Cardiac fibroblast (primary cell): ENCODE data around the gene WIPF2.

Experiments used
- DNase-seq, 2 donors: peaks; one replicate each; pipeline versions ENCODE4 v3.0.0 to v3.0.0-alpha.2; 2010; ENCODE audit warnings: low read depth in 2 of 2
- H3K4me3 ChIP-seq, 2 donors: replicated peaks in 1 of 2; 1 replicate in 1 of 2; 2 replicates in 1 of 2; pipeline ENCODE4 v1.5.1; 2011; ENCODE audit warnings: low read depth in 2 of 2, low read length in 2 of 2, mild to moderate bottlenecking in 2 of 2, moderate library complexity in 1 of 2
- TF ChIP-seq, protein P1 (sequence below): IDR thresholded peaks from one replicate; pipeline ENCODE4 v1.5.1; 2011; ENCODE audit warnings: low read depth, mild to moderate bottlenecking, low read length, inconsistent platforms

Gene WIPF2

GRCh38 chr17:40314584-40314956, 95.5 kb downstream of the WIPF2 start:
- TF ChIP-seq, protein P1, sequence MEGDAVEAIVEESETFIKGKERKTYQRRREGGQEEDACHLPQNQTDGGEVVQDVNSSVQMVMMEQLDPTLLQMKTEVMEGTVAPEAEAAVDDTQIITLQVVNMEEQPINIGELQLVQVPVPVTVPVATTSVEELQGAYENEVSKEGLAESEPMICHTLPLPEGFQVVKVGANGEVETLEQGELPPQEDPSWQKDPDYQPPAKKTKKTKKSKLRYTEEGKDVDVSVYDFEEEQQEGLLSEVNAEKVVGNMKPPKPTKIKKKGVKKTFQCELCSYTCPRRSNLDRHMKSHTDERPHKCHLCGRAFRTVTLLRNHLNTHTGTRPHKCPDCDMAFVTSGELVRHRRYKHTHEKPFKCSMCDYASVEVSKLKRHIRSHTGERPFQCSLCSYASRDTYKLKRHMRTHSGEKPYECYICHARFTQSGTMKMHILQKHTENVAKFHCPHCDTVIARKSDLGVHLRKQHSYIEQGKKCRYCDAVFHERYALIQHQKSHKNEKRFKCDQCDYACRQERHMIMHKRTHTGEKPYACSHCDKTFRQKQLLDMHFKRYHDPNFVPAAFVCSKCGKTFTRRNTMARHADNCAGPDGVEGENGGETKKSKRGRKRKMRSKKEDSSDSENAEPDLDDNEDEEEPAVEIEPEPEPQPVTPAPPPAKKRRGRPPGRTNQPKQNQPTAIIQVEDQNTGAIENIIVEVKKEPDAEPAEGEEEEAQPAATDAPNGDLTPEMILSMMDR = no peak

DNA sequence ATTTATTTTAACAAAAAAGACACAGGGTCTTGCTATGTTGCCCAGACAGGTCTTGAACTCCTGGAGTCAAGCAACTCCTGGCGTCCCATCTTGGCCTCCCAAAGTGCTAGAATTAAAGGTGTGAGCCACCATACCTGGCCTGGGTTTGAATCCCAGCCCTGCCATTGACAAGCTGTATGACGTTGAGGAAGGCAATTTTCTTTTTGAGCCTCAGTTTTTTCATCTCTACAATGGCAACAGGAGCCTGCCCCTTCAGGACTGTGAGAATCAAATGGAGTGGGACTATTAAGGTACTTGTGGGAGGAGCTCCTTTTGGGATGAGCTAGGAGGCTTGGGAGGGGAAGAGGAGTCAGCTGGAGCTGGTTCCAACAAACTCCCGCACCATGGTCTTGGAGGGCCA, 96.1 kb downstream of the WIPF2 start:
- H3K4me3 ChIP-seq = no peak overlapping the region
- TF ChIP-seq, protein P1 = no peak
- DNase-seq = no peak

More at GRCh38 chr17:40314584-40314956, 95.5 kb downstream of the WIPF2 start:
- peak; percentile 84 to 96 for DNase-seq
- no peak overlapping the region for H3K4me3 ChIP-seq

DNA sequence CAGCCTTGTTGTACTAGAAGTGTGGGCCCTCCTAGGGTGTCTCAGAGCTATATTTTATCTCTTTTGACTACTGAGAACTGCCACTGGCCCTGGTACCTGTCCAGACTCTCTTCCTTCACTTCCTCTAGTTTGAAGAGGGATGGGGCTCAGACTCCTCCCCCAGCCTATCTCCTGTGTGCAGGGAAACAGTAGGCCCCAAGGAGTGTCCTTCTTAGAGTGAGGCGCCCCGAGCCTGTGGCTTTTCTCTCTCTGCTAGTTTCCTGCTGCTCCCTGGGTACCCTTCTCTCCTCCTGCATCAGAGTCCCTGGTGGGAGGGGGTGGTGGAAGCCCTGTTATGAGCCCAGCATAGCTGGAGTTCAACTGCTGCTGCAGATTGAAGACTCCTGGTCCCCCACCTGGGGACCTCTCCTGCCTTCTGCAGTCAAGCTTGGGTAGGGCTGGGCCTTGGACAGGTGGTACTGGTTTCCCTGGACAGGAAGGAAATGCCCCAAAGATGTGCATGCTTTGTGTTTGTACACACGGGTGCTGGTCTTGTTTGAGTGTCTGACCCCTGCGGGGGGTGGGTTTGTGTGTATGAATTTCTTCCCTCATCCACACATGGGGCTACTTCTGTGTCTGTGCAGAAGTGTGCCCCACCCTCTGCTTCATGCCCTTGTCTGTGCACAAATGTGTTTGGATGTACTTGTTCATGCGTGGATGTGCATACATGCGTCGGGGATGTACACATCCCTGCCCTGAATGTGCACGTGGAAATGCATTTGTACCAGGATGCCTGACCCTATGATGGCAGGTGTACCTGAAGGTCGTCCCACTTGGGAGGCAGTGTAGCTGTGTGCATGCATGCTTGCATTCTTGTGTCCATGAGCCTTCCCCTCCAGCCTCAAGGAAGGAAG, 96.8 kb downstream of the WIPF2 start:
- TF ChIP-seq, protein P1 = no peak
- peak overlapping the region in 1 of 2 donors; percentile 97 for H3K4me3 ChIP-seq
- DNase-seq = no peak

DNA sequence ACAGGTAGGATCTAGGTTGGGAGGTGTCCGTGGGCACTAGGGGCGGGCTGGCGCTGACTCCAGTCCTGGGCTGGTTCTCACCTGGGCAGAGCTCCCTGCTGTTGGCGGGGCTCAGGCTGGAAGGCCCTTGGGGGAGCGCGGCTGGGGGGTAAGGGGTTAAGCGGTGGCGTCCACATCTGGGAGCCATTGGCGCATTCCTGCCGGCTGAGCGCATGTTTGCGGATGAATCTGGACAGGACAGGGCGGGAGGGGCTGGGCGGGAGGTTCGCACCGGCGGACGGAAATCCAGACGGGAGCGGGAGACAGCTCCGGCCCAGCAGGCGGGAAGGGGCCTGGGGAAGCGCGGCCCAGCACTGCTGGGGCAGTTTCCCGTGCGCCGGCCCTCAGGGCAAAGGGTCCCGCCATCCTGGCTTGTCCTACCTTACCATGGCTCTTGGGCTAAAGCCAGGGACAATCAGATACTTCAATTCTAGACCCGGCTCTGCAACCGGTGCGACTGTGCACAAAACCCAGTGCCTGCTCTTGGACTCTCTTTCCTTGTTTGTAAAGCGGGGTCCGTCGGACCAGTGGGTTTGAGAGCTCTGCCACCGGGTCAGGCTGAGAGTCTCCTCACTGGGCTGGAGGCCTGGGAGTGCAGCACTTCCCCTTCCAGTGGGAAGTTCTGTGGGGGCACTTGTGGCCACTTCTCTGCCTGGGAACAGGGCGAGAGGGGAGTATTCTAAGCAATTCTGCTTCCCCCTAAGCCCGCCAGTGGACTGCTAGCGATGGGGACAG, 97.7 kb downstream of the WIPF2 start:
- TF ChIP-seq, protein P1 = no peak
- peak overlapping the region; percentile 15 to 97 for H3K4me3 ChIP-seq
- DNase-seq = peak; percentile 75 to 85

- peak; percentile 79 to 81 for DNase-seq
- peak overlapping the region; percentile 94 to 97 for H3K4me3 ChIP-seq
- TF ChIP-seq, protein P1 = peak; percentile 77
Measured at GRCh38 chr17:40317345-40317873, 98.3 kb downstream of the WIPF2 start.

GRCh38 chr17:40317880-40318829, 99.1 kb downstream of the WIPF2 start:
- peak overlapping the region; percentile 94 to 97 for H3K4me3 ChIP-seq
- peak; percentile 96 to 98 for DNase-seq
- TF ChIP-seq, protein P1 = no peak
